ENCODE measurements around the gene STPG4.

GRCh38 chr2:47161475-47161874, 6.4 kb upstream of the STPG4 start:
- TF ChIP-seq, protein P1, sequence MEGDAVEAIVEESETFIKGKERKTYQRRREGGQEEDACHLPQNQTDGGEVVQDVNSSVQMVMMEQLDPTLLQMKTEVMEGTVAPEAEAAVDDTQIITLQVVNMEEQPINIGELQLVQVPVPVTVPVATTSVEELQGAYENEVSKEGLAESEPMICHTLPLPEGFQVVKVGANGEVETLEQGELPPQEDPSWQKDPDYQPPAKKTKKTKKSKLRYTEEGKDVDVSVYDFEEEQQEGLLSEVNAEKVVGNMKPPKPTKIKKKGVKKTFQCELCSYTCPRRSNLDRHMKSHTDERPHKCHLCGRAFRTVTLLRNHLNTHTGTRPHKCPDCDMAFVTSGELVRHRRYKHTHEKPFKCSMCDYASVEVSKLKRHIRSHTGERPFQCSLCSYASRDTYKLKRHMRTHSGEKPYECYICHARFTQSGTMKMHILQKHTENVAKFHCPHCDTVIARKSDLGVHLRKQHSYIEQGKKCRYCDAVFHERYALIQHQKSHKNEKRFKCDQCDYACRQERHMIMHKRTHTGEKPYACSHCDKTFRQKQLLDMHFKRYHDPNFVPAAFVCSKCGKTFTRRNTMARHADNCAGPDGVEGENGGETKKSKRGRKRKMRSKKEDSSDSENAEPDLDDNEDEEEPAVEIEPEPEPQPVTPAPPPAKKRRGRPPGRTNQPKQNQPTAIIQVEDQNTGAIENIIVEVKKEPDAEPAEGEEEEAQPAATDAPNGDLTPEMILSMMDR (IDR thresholded peaks at IDR 0.05): no peak
- TF ChIP-seq PBX3 (IDR thresholded peaks at IDR 0.05) (no peak), GATA2 (CRISPR knock-in tag; IDR thresholded peaks at IDR 0.05) (no peak), RAD21 (IDR thresholded peaks at IDR 0.05; ENCODE audit: low read length) (no peak), FOSL2 (IDR thresholded peaks at IDR 0.05; ENCODE audit: borderline replicate concordance, low read depth) (no peak), SMC3 (IDR thresholded peaks at IDR 0.05; ENCODE audit: low read depth, low read length) (no peak), YY1 (IDR thresholded peaks at IDR 0.05; ENCODE audit: low read depth) (no peak)
- TF ChIP-seq, protein P2, sequence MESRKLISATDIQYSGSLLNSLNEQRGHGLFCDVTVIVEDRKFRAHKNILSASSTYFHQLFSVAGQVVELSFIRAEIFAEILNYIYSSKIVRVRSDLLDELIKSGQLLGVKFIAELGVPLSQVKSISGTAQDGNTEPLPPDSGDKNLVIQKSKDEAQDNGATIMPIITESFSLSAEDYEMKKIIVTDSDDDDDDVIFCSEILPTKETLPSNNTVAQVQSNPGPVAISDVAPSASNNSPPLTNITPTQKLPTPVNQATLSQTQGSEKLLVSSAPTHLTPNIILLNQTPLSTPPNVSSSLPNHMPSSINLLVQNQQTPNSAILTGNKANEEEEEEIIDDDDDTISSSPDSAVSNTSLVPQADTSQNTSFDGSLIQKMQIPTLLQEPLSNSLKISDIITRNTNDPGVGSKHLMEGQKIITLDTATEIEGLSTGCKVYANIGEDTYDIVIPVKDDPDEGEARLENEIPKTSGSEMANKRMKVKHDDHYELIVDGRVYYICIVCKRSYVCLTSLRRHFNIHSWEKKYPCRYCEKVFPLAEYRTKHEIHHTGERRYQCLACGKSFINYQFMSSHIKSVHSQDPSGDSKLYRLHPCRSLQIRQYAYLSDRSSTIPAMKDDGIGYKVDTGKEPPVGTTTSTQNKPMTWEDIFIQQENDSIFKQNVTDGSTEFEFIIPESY (IDR thresholded peaks at IDR 0.05; ENCODE audit: borderline replicate concordance, low read depth): no peak
- TF ChIP-seq, protein P3, sequence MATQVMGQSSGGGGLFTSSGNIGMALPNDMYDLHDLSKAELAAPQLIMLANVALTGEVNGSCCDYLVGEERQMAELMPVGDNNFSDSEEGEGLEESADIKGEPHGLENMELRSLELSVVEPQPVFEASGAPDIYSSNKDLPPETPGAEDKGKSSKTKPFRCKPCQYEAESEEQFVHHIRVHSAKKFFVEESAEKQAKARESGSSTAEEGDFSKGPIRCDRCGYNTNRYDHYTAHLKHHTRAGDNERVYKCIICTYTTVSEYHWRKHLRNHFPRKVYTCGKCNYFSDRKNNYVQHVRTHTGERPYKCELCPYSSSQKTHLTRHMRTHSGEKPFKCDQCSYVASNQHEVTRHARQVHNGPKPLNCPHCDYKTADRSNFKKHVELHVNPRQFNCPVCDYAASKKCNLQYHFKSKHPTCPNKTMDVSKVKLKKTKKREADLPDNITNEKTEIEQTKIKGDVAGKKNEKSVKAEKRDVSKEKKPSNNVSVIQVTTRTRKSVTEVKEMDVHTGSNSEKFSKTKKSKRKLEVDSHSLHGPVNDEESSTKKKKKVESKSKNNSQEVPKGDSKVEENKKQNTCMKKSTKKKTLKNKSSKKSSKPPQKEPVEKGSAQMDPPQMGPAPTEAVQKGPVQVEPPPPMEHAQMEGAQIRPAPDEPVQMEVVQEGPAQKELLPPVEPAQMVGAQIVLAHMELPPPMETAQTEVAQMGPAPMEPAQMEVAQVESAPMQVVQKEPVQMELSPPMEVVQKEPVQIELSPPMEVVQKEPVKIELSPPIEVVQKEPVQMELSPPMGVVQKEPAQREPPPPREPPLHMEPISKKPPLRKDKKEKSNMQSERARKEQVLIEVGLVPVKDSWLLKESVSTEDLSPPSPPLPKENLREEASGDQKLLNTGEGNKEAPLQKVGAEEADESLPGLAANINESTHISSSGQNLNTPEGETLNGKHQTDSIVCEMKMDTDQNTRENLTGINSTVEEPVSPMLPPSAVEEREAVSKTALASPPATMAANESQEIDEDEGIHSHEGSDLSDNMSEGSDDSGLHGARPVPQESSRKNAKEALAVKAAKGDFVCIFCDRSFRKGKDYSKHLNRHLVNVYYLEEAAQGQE (IDR thresholded peaks at IDR 0.05; ENCODE audit: low read depth, low read length): no peak

All from SK-N-SH (cell line).